GM12878 (cell line): ENCODE measurements around the gene POLE4. TPM values are rescaled to one million over a fixed set of nuclear protein-coding genes. Genes with fewer than 3 reads are reported as not detected.

Source experiments
- ATAC-seq: fragments of 200-7000 bp; cut with Tn5 transposase; 3 replicates; pipeline ENCODE4 v1.9.1; 2020; ENCODE audit warnings: mild to moderate bottlenecking, moderate library complexity
- BruUV-seq: library from RNA; stranded (reverse); fragments of 400-500 nt; replicated peaks from 2 replicates; lab custom pipeline; 2021; lab: Mats Ljungman, UMichigan
- CTCF ChIA-PET: fragments of 300-600 bp; sonication (Branson Sonifier 250); formaldehyde crosslinking; extraction: SDS; loops from one replicate; lab custom pipeline; 2021; ENCODE audit warnings: inconsistent platforms; lab: Yijun Ruan, JAX
- POLR2A ChIA-PET: fragments of 350-600 bp; formaldehyde crosslinking; extraction: SDS; loops from one replicate; lab custom pipeline; 2021; ENCODE audit warnings: inconsistent platforms; lab: Charles Lee
- RAD21 ChIA-PET: fragments of 300-600 bp; sonication (Branson Sonifier 250); formaldehyde crosslinking; loops from one replicate; lab custom pipeline; 2023; ENCODE audit warnings: antibody characterized with exemption; ENCODE audit not compliant: unreplicated experiment; lab: Charles Lee
- SMC1A ChIA-PET: fragments of 300-600 bp; sonication (Branson Sonifier 250); formaldehyde crosslinking; loops from one replicate; lab custom pipeline; 2023; ENCODE audit not compliant: unreplicated experiment, uncharacterized antibody; lab: Charles Lee
- DNase-seq: peaks from one replicate; pipeline ENCODE4 v3.0.0-alpha.2; 2011; ENCODE audit warnings: low read depth, low spot score
- FAIRE-seq: peaks from 3 replicates; lab custom pipeline; 2011; peaks lifted over from hg19 to GRCh38; lab: Jason Lieb, UNC
- H2AFZ ChIP-seq: 2 replicates; pipeline ENCODE4 v1.6.0; 2011; ENCODE audit warnings: low read depth, low read length, control low read depth; ENCODE audit not compliant: control insufficient read depth
- H3K27ac ChIP-seq: 2 replicates; pipeline ENCODE4 v1.5.1; 2011; ENCODE audit warnings: control low read depth; ENCODE audit not compliant: control insufficient read depth, insufficient read depth
- H3K27me3 ChIP-seq, 2 experiments: replicated peaks in 1 of 2; 2 replicates each; pipeline versions ENCODE4 v1.6.0 to v1.6.1; 2011; ENCODE audit warnings: low read length in 1 of 2; ENCODE audit not compliant: control insufficient read depth in 2 of 2, insufficient read depth in 2 of 2
- H3K36me3 ChIP-seq, 2 experiments: 2 replicates each; pipeline ENCODE4 v1.5.1; 2011; ENCODE audit warnings: low read length in 1 of 2; ENCODE audit not compliant: control insufficient read depth in 2 of 2, insufficient read depth in 2 of 2
- H3K4me1 ChIP-seq: 2 replicates; pipeline ENCODE4 v1.6.1; 2011; ENCODE audit warnings: mild to moderate bottlenecking, low read length, moderate library complexity, mixed read lengths; ENCODE audit not compliant: control insufficient read depth, insufficient read depth
- H3K4me2 ChIP-seq: 2 replicates; pipeline ENCODE4 v1.6.0; 2011; ENCODE audit warnings: control low read depth; ENCODE audit not compliant: control insufficient read depth, insufficient read depth
- H3K4me3 ChIP-seq: fragments of 200-600 bp; sonication (generic); 2 replicates; pipeline ENCODE4 v1.5.1; 2016
- H3K79me2 ChIP-seq: 2 replicates; pipeline ENCODE4 v1.6.0; 2011; ENCODE audit warnings: low read length; ENCODE audit not compliant: control insufficient read depth, insufficient read depth
- H3K9ac ChIP-seq: 2 replicates; pipeline ENCODE4 v1.8.0; 2011; ENCODE audit warnings: low read length, control low read depth, mixed read lengths; ENCODE audit not compliant: control insufficient read depth, insufficient read depth
- H3K9me3 ChIP-seq: replicated peaks from 3 replicates; pipeline ENCODE4 v1.5.1; 2011; ENCODE audit warnings: mild to moderate bottlenecking, low read length; ENCODE audit not compliant: control insufficient read depth, insufficient read depth
- H4K20me1 ChIP-seq: 2 replicates; pipeline ENCODE4 v1.6.0; 2011; ENCODE audit not compliant: control insufficient read depth, insufficient read depth
- ATF7 ChIP-seq: fragments of 450-650 bp; IDR thresholded peaks from 2 replicates; pipeline ENCODE4 v1.6.1; 2016; ENCODE audit warnings: low read depth, mild to moderate bottlenecking
- RB1 ChIP-seq: fragments of 450-650 bp; formaldehyde crosslinking; IDR thresholded peaks from 2 replicates; pipeline ENCODE4 v1.6.1; 2017; ENCODE audit warnings: mild to moderate bottlenecking, borderline replicate concordance
- SP1 ChIP-seq: IDR thresholded peaks from one replicate; pipeline ENCODE4 v1.6.1; 2011; ENCODE audit warnings: low read depth, low read length
- ZZZ3 ChIP-seq: IDR thresholded peaks from 2 replicates; pipeline ENCODE4 v1.6.1; 2011; ENCODE audit warnings: low read depth; ENCODE audit not compliant: control insufficient read depth, insufficient read length
- WGBS: methylation state at CpG from one replicate; pipeline ENCODE4 v1.1.6; 2016; ENCODE audit warnings: low lambda C conversion rate; ENCODE audit not compliant: insufficient replicate concordance, insufficient coverage; ENCODE audit errors: missing lambda C conversion rate; 5-methylcytosine and 5-hydroxymethylcytosine counted together
- in situ Hi-C: fragments of 300-500 bp; cut with MboI; formaldehyde crosslinking; loops from 9 replicates; pipeline ENCODE4 v1.14.3; 2018; ENCODE audit warnings: mixed read lengths
- intact Hi-C: fragments of 100-400 bp; cut with micrococcal nuclease; formaldehyde crosslinking; loops from one replicate; pipeline ENCODE4 v1.14.2; 2022; ENCODE audit not compliant: unreplicated experiment
- polyA plus RNA-seq, 11 experiments: library from polyadenylated mRNA; depleted of rRNA in 4 of 11; unstranded in 6 of 11; stranded (reverse) in 5 of 11; fragments of >200 nt; fragmentation: Nextera tagmentation in 4 of 11; fragmentation: Illumina TruSeq in 1 of 11; extraction: Ambion mirVana in 4 of 11; extraction: Trizol in 1 of 11; gene quantifications; 1 replicate in 1 of 11; 2 replicates in 10 of 11; pipeline versions ENCODE4 v1.2.1 to v1.2.3, GENCODE V29; 2011 to 2016; ENCODE audit warnings: inconsistent platforms in 2 of 11, missing spikeins in 2 of 11, low read depth in 1 of 11
- total RNA-seq, 4 experiments: library from RNA; depleted of rRNA in 3 of 4; stranded (reverse); fragments of >200 nt in 3 of 4; fragmentation: Illumina TruSeq in 1 of 4; extraction: Trizol in 1 of 4; gene quantifications; 2 replicates each; pipeline versions ENCODE4 v1.2.1 to v1.2.3, GENCODE V29; 2013 to 2021
- TF ChIP-seq, protein P1 (sequence below), 3 experiments: IDR thresholded peaks in 2 of 3; conservative IDR thresholded peaks in 1 of 3; 2 replicates each; pipeline ENCODE4 v1.5.1; 2011; ENCODE audit warnings: low read depth in 3 of 3, low read length in 3 of 3, mild to moderate bottlenecking in 3 of 3, control low read depth in 2 of 3, moderate library complexity in 2 of 3, inconsistent platforms in 1 of 3, mixed read lengths in 1 of 3; ENCODE audit not compliant: control insufficient read depth in 2 of 3, insufficient read depth in 1 of 3; ENCODE audit errors: extremely low read depth in 1 of 3
- TF ChIP-seq, protein P2 (sequence below): fragments of 450-650 bp; IDR thresholded peaks from 2 replicates; pipeline ENCODE4 v1.6.1; 2017; ENCODE audit warnings: borderline replicate concordance
- TF ChIP-seq, protein P3 (sequence below): IDR thresholded peaks from 2 replicates; pipeline ENCODE4 v1.6.1; 2012; ENCODE audit warnings: low read length, inconsistent platforms
- TF ChIP-seq, protein P4 (sequence below): fragments of 450-650 bp; IDR thresholded peaks from 2 replicates; pipeline ENCODE4 v1.6.1; 2016; ENCODE audit warnings: mild to moderate bottlenecking, moderate library complexity, borderline replicate concordance

POLE4 gene
- total and polyA plus RNA-seq, 10 of the 15 experiments (the other 5 are each of a cell fraction or from before 2014, with no cell fraction given), result 38.5 to 221 (median 66.8) TPM

DNA sequence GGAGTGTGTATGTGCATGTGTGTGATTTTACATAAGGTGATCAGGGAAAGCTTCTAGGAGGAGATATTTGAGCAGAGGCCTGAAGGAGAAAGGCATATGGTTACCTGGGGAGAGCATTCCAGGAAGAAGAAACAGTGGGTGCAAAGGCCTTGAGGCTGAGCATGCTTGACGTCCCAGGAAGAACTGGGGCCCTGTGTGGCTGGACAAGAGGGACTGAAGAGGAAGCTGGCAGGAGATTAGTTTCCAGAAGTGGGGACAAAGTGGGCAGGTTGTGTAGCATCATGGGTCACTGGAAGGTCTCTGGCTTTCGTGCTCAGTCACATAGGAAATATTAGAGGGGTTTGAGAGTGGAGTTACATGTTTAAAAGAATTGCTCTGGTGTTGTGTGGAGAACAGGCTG, 42.0 kb upstream of the POLE4 start (continued):
- TF ChIP-seq, protein P1, sequence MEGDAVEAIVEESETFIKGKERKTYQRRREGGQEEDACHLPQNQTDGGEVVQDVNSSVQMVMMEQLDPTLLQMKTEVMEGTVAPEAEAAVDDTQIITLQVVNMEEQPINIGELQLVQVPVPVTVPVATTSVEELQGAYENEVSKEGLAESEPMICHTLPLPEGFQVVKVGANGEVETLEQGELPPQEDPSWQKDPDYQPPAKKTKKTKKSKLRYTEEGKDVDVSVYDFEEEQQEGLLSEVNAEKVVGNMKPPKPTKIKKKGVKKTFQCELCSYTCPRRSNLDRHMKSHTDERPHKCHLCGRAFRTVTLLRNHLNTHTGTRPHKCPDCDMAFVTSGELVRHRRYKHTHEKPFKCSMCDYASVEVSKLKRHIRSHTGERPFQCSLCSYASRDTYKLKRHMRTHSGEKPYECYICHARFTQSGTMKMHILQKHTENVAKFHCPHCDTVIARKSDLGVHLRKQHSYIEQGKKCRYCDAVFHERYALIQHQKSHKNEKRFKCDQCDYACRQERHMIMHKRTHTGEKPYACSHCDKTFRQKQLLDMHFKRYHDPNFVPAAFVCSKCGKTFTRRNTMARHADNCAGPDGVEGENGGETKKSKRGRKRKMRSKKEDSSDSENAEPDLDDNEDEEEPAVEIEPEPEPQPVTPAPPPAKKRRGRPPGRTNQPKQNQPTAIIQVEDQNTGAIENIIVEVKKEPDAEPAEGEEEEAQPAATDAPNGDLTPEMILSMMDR (IDR thresholded peaks at IDR 0.05 in 2 of 3, conservative IDR thresholded peaks at IDR 0.05 in 1 of 3; ENCODE audit: control insufficient read depth in 2 of 3, extremely low read depth in 1 of 3, insufficient read depth in 1 of 3, low read depth in 3 of 3, low read length in 3 of 3), result no peak
- TF ChIP-seq, protein P2, sequence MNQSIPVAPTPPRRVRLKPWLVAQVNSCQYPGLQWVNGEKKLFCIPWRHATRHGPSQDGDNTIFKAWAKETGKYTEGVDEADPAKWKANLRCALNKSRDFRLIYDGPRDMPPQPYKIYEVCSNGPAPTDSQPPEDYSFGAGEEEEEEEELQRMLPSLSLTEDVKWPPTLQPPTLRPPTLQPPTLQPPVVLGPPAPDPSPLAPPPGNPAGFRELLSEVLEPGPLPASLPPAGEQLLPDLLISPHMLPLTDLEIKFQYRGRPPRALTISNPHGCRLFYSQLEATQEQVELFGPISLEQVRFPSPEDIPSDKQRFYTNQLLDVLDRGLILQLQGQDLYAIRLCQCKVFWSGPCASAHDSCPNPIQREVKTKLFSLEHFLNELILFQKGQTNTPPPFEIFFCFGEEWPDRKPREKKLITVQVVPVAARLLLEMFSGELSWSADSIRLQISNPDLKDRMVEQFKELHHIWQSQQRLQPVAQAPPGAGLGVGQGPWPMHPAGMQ, result no peak
- TF ChIP-seq, protein P3, sequence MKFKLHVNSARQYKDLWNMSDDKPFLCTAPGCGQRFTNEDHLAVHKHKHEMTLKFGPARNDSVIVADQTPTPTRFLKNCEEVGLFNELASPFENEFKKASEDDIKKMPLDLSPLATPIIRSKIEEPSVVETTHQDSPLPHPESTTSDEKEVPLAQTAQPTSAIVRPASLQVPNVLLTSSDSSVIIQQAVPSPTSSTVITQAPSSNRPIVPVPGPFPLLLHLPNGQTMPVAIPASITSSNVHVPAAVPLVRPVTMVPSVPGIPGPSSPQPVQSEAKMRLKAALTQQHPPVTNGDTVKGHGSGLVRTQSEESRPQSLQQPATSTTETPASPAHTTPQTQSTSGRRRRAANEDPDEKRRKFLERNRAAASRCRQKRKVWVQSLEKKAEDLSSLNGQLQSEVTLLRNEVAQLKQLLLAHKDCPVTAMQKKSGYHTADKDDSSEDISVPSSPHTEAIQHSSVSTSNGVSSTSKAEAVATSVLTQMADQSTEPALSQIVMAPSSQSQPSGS, result no peak

DNA sequence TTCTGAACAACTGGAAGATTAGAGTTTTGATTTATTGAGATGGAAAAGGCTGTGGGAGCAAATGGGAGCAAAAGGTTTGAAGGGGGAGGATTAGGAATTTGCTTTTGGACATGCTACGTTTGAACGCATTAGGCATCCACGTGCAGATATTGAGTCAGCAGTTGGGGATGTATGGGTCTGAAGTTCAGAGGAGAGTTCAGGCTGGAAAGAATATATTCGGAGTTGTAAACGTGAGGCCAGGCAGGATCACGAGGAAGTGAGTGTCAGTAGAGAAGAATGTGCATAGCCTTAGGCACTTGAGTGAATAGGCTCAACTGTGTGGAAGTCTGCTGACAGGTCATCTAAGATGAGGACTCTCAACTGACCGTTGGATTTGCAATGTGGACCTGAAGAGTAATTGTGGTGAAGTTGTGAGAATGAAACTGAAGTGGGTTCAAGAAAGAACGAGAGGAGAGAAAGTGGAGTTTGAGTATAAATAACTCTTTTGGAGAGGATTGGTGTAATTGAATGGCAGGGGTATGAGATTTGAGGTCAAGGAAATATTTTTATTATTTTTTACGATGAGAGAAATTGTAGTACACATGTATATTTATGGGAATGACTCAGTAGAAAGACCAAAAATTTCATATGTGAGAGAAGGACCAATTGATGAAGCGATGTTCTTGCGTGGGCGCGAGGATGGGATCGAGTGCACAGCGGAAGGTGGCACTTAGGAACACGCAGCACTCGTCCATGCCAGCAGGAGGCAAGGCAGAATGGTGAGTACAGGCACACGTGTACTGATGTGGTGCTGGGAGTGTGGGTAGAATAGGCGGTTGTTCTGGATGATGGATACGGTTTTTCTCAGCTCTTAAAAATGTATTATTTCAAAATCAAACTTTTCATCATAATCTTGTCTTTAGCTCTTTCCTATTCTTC, 40.5 kb upstream of the POLE4 start:
- no peak overlapping the region for H3K4me2 ChIP-seq
- H2AFZ ChIP-seq, result no peak overlapping the region
- H3K27ac ChIP-seq, result no peak overlapping the region
- no peaks in the 10 kb centered on the region for H3K36me3 ChIP-seq
- POLR2A ChIA-PET, result no interaction called here
- H3K79me2 ChIP-seq, result no peaks in the 10 kb centered on the region
- no peaks in the 10 kb centered on the region for H4K20me1 ChIP-seq
- SMC1A ChIA-PET, result interaction anchor here (0.7 to 2.1 kb wide), 13 partner anchors 36 to 692 kb away, joined by 3 to 7 read pairs (median 3); no protein-coding TSS in a partner anchor
- no peak overlapping the region for H3K4me3 ChIP-seq
- CTCF ChIA-PET, result interaction anchor here (1.0 to 4.5 kb wide), 27 partner anchors 10 to 711 kb away, joined by 3 to 34 read pairs (median 5); partner anchors contain the start of gene TACR1
- no peaks in the 10 kb centered on the region for H3K27me3 ChIP-seq
- H3K9ac ChIP-seq, result no peak overlapping the region
- DNase-seq, result no peak
- no peak for ATAC-seq
- in situ Hi-C loops, result loop anchor here (5.0 kb wide), 1 partner anchor 689 kb away; no protein-coding TSS in a partner anchor
- peaks cover 6% of the 10 kb centered on the region; the same call in 1 of the 2 replicates for H3K4me1 ChIP-seq
- intact Hi-C loops, result loop anchor here (2.0 to 5.0 kb wide), 4 partner anchors 65 to 711 kb away; no protein-coding TSS in a partner anchor
- TF ChIP-seq, protein P4, sequence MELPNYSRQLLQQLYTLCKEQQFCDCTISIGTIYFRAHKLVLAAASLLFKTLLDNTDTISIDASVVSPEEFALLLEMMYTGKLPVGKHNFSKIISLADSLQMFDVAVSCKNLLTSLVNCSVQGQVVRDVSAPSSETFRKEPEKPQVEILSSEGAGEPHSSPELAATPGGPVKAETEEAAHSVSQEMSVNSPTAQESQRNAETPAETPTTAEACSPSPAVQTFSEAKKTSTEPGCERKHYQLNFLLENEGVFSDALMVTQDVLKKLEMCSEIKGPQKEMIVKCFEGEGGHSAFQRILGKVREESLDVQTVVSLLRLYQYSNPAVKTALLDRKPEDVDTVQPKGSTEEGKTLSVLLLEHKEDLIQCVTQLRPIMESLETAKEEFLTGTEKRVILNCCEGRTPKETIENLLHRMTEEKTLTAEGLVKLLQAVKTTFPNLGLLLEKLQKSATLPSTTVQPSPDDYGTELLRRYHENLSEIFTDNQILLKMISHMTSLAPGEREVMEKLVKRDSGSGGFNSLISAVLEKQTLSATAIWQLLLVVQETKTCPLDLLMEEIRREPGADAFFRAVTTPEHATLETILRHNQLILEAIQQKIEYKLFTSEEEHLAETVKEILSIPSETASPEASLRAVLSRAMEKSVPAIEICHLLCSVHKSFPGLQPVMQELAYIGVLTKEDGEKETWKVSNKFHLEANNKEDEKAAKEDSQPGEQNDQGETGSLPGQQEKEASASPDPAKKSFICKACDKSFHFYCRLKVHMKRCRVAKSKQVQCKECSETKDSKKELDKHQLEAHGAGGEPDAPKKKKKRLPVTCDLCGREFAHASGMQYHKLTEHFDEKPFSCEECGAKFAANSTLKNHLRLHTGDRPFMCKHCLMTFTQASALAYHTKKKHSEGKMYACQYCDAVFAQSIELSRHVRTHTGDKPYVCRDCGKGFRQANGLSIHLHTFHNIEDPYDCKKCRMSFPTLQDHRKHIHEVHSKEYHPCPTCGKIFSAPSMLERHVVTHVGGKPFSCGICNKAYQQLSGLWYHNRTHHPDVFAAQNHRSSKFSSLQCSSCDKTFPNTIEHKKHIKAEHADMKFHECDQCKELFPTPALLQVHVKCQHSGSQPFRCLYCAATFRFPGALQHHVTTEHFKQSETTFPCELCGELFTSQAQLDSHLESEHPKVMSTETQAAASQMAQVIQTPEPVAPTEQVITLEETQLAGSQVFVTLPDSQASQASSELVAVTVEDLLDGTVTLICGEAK, result no peak
- TF ChIP-seq RB1, result no peak
- TF ChIP-seq ATF7, result no peak
- no peak for TF ChIP-seq ZZZ3
- no peak for TF ChIP-seq SP1
- RAD21 ChIA-PET, result interaction anchor here (0.7 to 2.4 kb wide), 10 partner anchors 81 to 724 kb away, joined by 3 to 13 read pairs (median 4); partner anchors contain the start of gene TACR1
- 64% methylated on average over 20 of the region's 20 CpGs for WGBS
- no peak for FAIRE-seq
- H3K9me3 ChIP-seq, result no peaks in the 10 kb centered on the region; the same call in 2 of the 3 replicates
- no TSS peak for BruUV-seq
